ENCODE measurements around the gene CEP43.

DNA sequence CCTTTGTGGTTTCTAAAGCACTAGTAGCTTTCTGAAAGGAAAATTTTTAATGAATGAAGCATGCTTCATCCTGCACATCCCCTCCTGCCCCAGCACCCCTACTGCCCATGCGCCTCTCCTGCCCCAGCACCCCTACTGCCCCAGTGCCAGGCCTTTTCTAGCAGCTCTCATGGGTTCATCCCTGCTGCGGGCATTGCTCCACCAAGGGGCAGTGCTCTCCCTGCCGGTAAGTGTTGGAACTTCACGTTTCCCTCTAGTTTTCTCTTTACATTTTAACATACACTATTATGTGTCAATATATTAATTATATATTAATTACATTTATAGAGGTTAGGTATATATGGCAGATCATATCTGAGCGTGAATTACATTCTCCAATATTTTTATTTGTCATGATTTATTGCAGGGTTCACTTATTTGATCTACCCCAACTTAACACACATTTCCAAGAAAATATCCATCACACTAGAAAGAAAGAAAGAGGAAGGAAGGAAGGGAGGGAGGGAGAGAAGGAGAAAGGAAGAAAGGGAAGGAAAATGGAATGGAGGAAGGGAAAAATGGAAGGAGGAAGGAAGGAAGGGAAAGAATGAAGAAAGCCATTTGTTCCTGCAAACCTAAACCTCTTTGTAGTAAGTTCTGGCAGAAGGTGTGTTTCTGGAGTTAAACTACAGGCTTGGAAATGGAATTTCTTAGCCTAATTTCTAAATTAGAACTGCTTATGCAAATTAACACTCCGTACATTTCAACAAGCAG lies 46.8 kb downstream of the CEP43 start:
- TF ChIP-seq POLR2A (IDR thresholded peaks at IDR 0.05; ENCODE audit: low read depth, low read length) (no peak), POLR2AphosphoS5 (IDR thresholded peaks at IDR 0.05; ENCODE audit: low read depth, low read length) (no peak), TAF1 (IDR thresholded peaks at IDR 0.05; ENCODE audit: borderline replicate concordance, low read depth, low read length) (no peak)

All from GM12892 (cell line).